SHP77 treated with DMSO at 0.1 percent for 48 hours (cell line): ENCODE measurements around the gene OR2A42.
"Not testable (repeated sequence)": the region's sequence is repeated elsewhere in the genome, so short reads cannot be mapped to it uniquely, and the experiment has no call there.

Experiments used
- DNase-seq: peaks from one replicate; lab custom pipeline; 2025; lab: John Stamatoyannopoulos, UW

Gene OR2A42

GRCh38 chr7:144239365-144239764 lies at the start of gene OR2A42:
OR2A42 (minus strand) TSS chr7:144239605; CDS start chr7:144232843, 6,762 bp downstream.
- not testable (repeated sequence) for DNase-seq

- DNase-seq, result not testable (repeated sequence)
Observed at GRCh38 chr7:144287171-144287784, 47.9 kb upstream of the OR2A42 start.

GRCh38 chr7:144283716-144284115 lies 44.3 kb upstream of the OR2A42 start:
- DNase-seq, result not testable (repeated sequence)

- DNase-seq, result not testable (repeated sequence)
Observed at GRCh38 chr7:144282490-144282889, 43.1 kb upstream of the OR2A42 start.

- not testable (repeated sequence) for DNase-seq
Observed at GRCh38 chr7:144281981-144282380, 42.6 kb upstream of the OR2A42 start.

GRCh38 chr7:144280010-144280409 lies 40.6 kb upstream of the OR2A42 start:
- not testable (repeated sequence) for DNase-seq

GRCh38 chr7:144275281-144275680 lies 35.9 kb upstream of the OR2A42 start:
- not testable (repeated sequence) for DNase-seq

GRCh38 chr7:144269188-144269587 lies 29.8 kb upstream of the OR2A42 start, which contains the start of gene CTAGE8:
CTAGE8 (minus strand) TSS chr7:144269288; CDS start chr7:144269250, 38 bp downstream.
- DNase-seq, result not testable (repeated sequence)

GRCh38 chr7:144264692-144265091 lies 25.3 kb upstream of the OR2A42 start, which contains the start of gene OR2A7:
OR2A7 (minus strand) TSS chr7:144264792; CDS start chr7:144259628, 5,164 bp downstream.
- not testable (repeated sequence) for DNase-seq

- DNase-seq, result not testable (repeated sequence)
Observed at GRCh38 chr7:144262128-144262527, 22.7 kb upstream of the OR2A42 start.

- DNase-seq, result not testable (repeated sequence)
Observed at GRCh38 chr7:144259067-144259466, 19.7 kb upstream of the OR2A42 start.

GRCh38 chr7:144256112-144256511 lies 16.7 kb upstream of the OR2A42 start:
- DNase-seq, result no peak

- DNase-seq, result no peak
Observed at GRCh38 chr7:144255471-144255897, 16.1 kb upstream of the OR2A42 start.

GRCh38 chr7:144252307-144252706 lies 12.9 kb upstream of the OR2A42 start:
- not testable (repeated sequence) for DNase-seq

GRCh38 chr7:144247674-144248330 lies 8.4 kb upstream of the OR2A42 start:
- not testable (repeated sequence) for DNase-seq

- DNase-seq, result not testable (repeated sequence)
Observed at GRCh38 chr7:144246967-144247366, 7.6 kb upstream of the OR2A42 start.

- not testable (repeated sequence) for DNase-seq
Observed at GRCh38 chr7:144245372-144245771, 6.0 kb upstream of the OR2A42 start.

GRCh38 chr7:144238530-144239082 lies 799 bp downstream of the OR2A42 start:
- not testable (repeated sequence) for DNase-seq

GRCh38 chr7:144233039-144233438 lies 6.4 kb downstream of the OR2A42 start:
- DNase-seq, result not testable (repeated sequence)

- not testable (repeated sequence) for DNase-seq
Observed at GRCh38 chr7:144231027-144231426, 8.4 kb downstream of the OR2A42 start.

- DNase-seq, result not testable (repeated sequence)
Observed at GRCh38 chr7:144228810-144229209, 10.6 kb downstream of the OR2A42 start.

- DNase-seq, result not testable (repeated sequence)
Observed at GRCh38 chr7:144226866-144227265, 12.5 kb downstream of the OR2A42 start.

- not testable (repeated sequence) for DNase-seq
Observed at GRCh38 chr7:144223675-144224074, 15.7 kb downstream of the OR2A42 start.
